Natural killer cell (primary cell): ENCODE results near the gene CSHL1. TPM values are rescaled to one million over a fixed set of nuclear protein-coding genes. Genes with fewer than 3 reads are reported as not detected.
A peak's percentile ranks its signal among the peaks of the same experiment; 100 is the strongest.

Experiments used
- ATAC-seq, 3 donors: fragments of 150-1000 bp in 2 of 3; fragments of 200-7000 bp in 1 of 3; cut with Tn5 transposase; 1 replicate in 1 of 3; 2 replicates in 2 of 3; pipeline ENCODE4 v1.10.0; 2021; ENCODE audit warnings: mild to moderate bottlenecking in 2 of 3, moderate library complexity in 2 of 3
- DNase-seq, 2 donors: peaks; one replicate each; pipeline versions ENCODE4 v3.0.0 to v3.0.0-alpha.2; 2013 to 2021; ENCODE audit warnings: mixed read lengths in 1 of 2
- H3K27ac ChIP-seq: one replicate; pipeline ENCODE4 v1.5.1; 2013; ENCODE audit warnings: mild to moderate bottlenecking, low read length
- H3K27me3 ChIP-seq: one replicate; pipeline ENCODE4 v1.6.1; 2013; ENCODE audit warnings: low read length; ENCODE audit not compliant: control insufficient read depth, insufficient read depth
- H3K36me3 ChIP-seq: one replicate; pipeline ENCODE4 v1.6.1; 2013; ENCODE audit warnings: low read length; ENCODE audit not compliant: control insufficient read depth, insufficient read depth
- H3K4me1 ChIP-seq: one replicate; pipeline ENCODE4 v1.6.1; 2013; ENCODE audit warnings: low read length; ENCODE audit not compliant: control insufficient read depth, insufficient read depth
- H3K4me3 ChIP-seq: one replicate; pipeline ENCODE4 v1.5.1; 2013; ENCODE audit warnings: low read length
- H3K9me3 ChIP-seq: one replicate; pipeline ENCODE4 v1.6.1; 2013; ENCODE audit warnings: low read length; ENCODE audit not compliant: control insufficient read depth, insufficient read depth
- H3K27ac Mint-ChIP-seq, 2 donors: one replicate each; pipeline ENCODE4 v1.8.0; 2022; ENCODE audit warnings: mild to moderate bottlenecking in 2 of 2, mixed read lengths in 2 of 2, moderate library complexity in 1 of 2
- H3K27me3 Mint-ChIP-seq, 2 donors: one replicate each; pipeline ENCODE4 v1.8.0; 2022; ENCODE audit warnings: low read depth in 2 of 2, mixed read lengths in 2 of 2
- H3K36me3 Mint-ChIP-seq: one replicate; pipeline ENCODE4 v1.8.0; 2022; ENCODE audit warnings: mixed read lengths
- H3K4me1 Mint-ChIP-seq, 2 donors: one replicate each; pipeline ENCODE4 v1.8.0; 2022; ENCODE audit warnings: mixed read lengths in 2 of 2
- H3K4me3 Mint-ChIP-seq: one replicate; pipeline ENCODE4 v1.8.0; 2022; ENCODE audit warnings: mild to moderate bottlenecking, moderate library complexity, mixed read lengths
- H3K9me3 Mint-ChIP-seq, 2 donors: one replicate each; pipeline ENCODE4 v1.8.0; 2022; ENCODE audit warnings: mixed read lengths in 2 of 2
- CTCF ChIP-seq: fragments of 200-600 bp; IDR thresholded peaks from one replicate; pipeline ENCODE4 v1.8.0; 2022; ENCODE audit warnings: antibody characterized with exemption
- WGBS: methylation state at CpG from one replicate; pipeline ENCODE4 v1.1.7; 2013; ENCODE audit warnings: missing lambda C conversion rate; ENCODE audit not compliant: insufficient coverage; 5-methylcytosine and 5-hydroxymethylcytosine counted together
- intact Hi-C: fragments of 100-400 bp; cut with micrococcal nuclease; formaldehyde crosslinking; loops from one replicate; pipeline ENCODE4 v1.14.2; 2022
- total RNA-seq, 4 donors: library from RNA; stranded (reverse); fragments of 120-200 nt in 1 of 4; gene quantifications; one replicate each; pipeline versions ENCODE4 v1.2.3 to v1.2.4, GENCODE V29; 2013 to 2022

Gene CSHL1
- total RNA-seq, 3 donors from 2014 or later (not counting 1 experiment from before 2014, with no cell fraction given), result not detected

GRCh38 chr17:63945784-63946439, 34.9 kb upstream of the CSHL1 start:
- H3K4me1 Mint-ChIP-seq, result peaks cover 13 to 24% of the 10 kb centered on the region in 2 donors
- H3K36me3 Mint-ChIP-seq, result no peaks in the 10 kb centered on the region
- no peak for TF ChIP-seq CTCF
- intact Hi-C loops, result loop anchor here (1.0 to 5.0 kb wide), 2 partner anchors 27 to 41 kb away; no protein-coding TSS in a partner anchor
- H3K9me3 ChIP-seq, result no peaks in the 10 kb centered on the region
- ATAC-seq (peak in 2 of 3 donors; percentile 9 to 18), DNase-seq (peak in 1 of 2 donors; percentile 35)
- H3K36me3 ChIP-seq, result no peaks in the 10 kb centered on the region
- H3K4me3 Mint-ChIP-seq, result no peak overlapping the region
- H3K9me3 Mint-ChIP-seq, result no peaks in the 10 kb centered on the region
- H3K27me3 ChIP-seq, result no peaks in the 10 kb centered on the region
- peak overlapping the region; percentile 14 to 81 for H3K27ac Mint-ChIP-seq
- peak overlapping the region; percentile 68 for H3K27ac ChIP-seq
- peaks cover 41% of the 10 kb centered on the region for H3K4me1 ChIP-seq
- H3K4me3 ChIP-seq, result peak overlapping the region; percentile 26
- 29% methylated on average over 6 of the region's 6 CpGs for WGBS
- no peaks in the 10 kb centered on the region for H3K27me3 Mint-ChIP-seq

DNA sequence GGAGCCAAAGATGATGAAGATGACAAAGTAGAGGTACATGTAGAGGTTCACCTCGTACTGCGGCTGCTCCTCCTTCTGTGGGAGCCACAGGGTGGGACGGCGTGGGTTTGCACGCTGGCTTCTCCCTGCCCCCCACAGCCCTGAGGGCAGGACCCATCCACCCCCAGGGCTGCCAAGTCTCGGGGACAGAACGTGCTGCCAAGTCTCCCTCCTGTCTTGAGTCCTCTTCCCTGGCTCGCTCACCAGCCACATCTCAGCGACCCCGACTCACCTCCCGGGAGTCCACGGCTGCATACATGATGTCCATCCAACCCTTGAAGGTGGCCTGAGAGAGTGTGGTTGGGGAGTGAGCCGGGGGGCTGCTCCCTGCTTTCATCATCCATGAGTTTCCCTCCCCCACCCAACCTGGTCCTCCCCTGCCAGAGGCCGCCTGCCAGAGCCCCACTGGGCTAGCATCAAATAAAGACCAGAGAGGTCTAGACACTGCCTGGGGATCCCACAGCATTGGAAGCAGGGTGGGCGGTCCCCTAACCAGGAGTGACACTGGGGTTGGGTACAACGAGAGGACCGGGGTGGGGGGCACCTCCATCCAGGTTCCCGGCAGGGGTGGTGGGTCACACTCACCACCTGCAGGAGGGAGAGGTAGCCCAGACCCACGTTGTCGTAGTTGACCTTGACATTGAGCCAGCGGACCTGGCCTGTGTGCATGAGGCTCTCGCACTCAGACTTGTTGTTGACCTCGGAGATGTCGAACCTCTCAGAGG, 33.9 kb upstream of the CSHL1 start:
- no peak overlapping the region for H3K27ac Mint-ChIP-seq
- no peak overlapping the region for H3K27ac ChIP-seq
- 92% methylated on average over 22 of the region's 24 CpGs for WGBS

GRCh38 chr17:63943745-63944144, 32.7 kb upstream of the CSHL1 start:
- no peaks in the 10 kb centered on the region for H3K36me3 Mint-ChIP-seq
- H3K27ac Mint-ChIP-seq, result no peak overlapping the region
- H3K4me3 Mint-ChIP-seq, result no peak overlapping the region
- Histone ChIP-seq H3K27me3 (no peaks in the 10 kb centered on the region), H3K4me1 (peaks cover 37% of the 10 kb centered on the region), H3K9me3 (no peaks in the 10 kb centered on the region), H3K36me3 (no peaks in the 10 kb centered on the region), H3K27ac (no peak overlapping the region), H3K4me3 (no peak overlapping the region)
- no peaks in the 10 kb centered on the region for H3K9me3 Mint-ChIP-seq
- ATAC-seq (no peak), DNase-seq (no peak)
- peaks cover 13 to 32% of the 10 kb centered on the region in 2 donors for H3K4me1 Mint-ChIP-seq
- WGBS, result 95% methylated on average over 7 of the region's 9 CpGs
- no peaks in the 10 kb centered on the region for H3K27me3 Mint-ChIP-seq
- intact Hi-C loops, result no loop called here
- no peak for TF ChIP-seq CTCF

More for the DNA sequence above, 33.9 kb upstream of the CSHL1 start:
- ATAC-seq, result no peak
- Mint-ChIP-seq H3K9me3 (no peaks in the 10 kb centered on the region), H3K27me3 (no peaks in the 10 kb centered on the region), H3K4me3 (peak overlapping the region; percentile 25), H3K36me3 (no peaks in the 10 kb centered on the region), H3K4me1 (peaks cover 13 to 24% of the 10 kb centered on the region in 2 donors)
- no peak overlapping the region for H3K4me3 ChIP-seq
- TF ChIP-seq CTCF, result no peak
- no peaks in the 10 kb centered on the region for H3K27me3 ChIP-seq
- no peaks in the 10 kb centered on the region for H3K9me3 ChIP-seq
- intact Hi-C loops, result loop anchor here (5.0 kb wide), 1 partner anchor 42 kb away; no protein-coding TSS in a partner anchor
- DNase-seq, result no peak
- H3K4me1 ChIP-seq, result peaks cover 37% of the 10 kb centered on the region
- H3K36me3 ChIP-seq, result no peaks in the 10 kb centered on the region
